Neural cell (in vitro differentiated cells): ENCODE results near the gene KHK. TPM values are rescaled to one million over a fixed set of nuclear protein-coding genes. Genes with fewer than 3 reads are reported as not detected.

ENCODE experiments used
- H2AFZ ChIP-seq: fragments of 200-600, 300-800 bp; sonication (generic), shearing (Covaris generic); 2 replicates; pipeline ENCODE4 v1.6.0; 2014; ENCODE audit warnings: low read depth, mild to moderate bottlenecking, antibody characterized with exemption, low read length, moderate library complexity
- H3F3A ChIP-seq: fragments of 200-600 bp; shearing (Covaris generic); 2 replicates; pipeline ENCODE4 v1.6.1; 2016; ENCODE audit warnings: mild to moderate bottlenecking, moderate library complexity, mixed read lengths, antibody characterized with exemption, low read length; ENCODE audit not compliant: insufficient read depth, poor library complexity, severe bottlenecking
- H3K27ac ChIP-seq: fragments of 200-600, 300-800 bp; sonication (generic), shearing (Covaris generic); 2 replicates; pipeline ENCODE4 v1.5.1; 2014; ENCODE audit warnings: mild to moderate bottlenecking, low read length, moderate library complexity
- H3K27me3 ChIP-seq: fragments of 300-800, 200-600 bp; sonication (generic), shearing (Covaris generic); 2 replicates; pipeline ENCODE4 v1.6.0; 2014; ENCODE audit warnings: mild to moderate bottlenecking, low read depth, low read length, moderate library complexity; ENCODE audit not compliant: insufficient read depth
- H3K36me3 ChIP-seq: fragments of 300-800, 200-600 bp; sonication (generic), shearing (Covaris generic); 2 replicates; pipeline ENCODE4 v1.5.1; 2014; ENCODE audit warnings: mild to moderate bottlenecking, antibody characterized with exemption, low read length, moderate library complexity; ENCODE audit not compliant: insufficient read depth
- H3K4me2 ChIP-seq: fragments of 300-800, 200-600 bp; sonication (generic), shearing (Covaris generic); 2 replicates; pipeline ENCODE4 v1.6.0; 2014; ENCODE audit warnings: mild to moderate bottlenecking, low read length
- H3K4me3 ChIP-seq: fragments of 300-800, 200-600 bp; sonication (generic), shearing (Covaris generic); 2 replicates; pipeline ENCODE4 v1.5.1; 2014; ENCODE audit warnings: mild to moderate bottlenecking, low read length, moderate library complexity
- H3K79me2 ChIP-seq: fragments of 200-600 bp; shearing (Covaris generic); replicated peaks from 2 replicates; pipeline ENCODE4 v1.6.0; 2014; ENCODE audit warnings: mild to moderate bottlenecking, low read length, moderate library complexity; ENCODE audit not compliant: insufficient read depth
- H3K9ac ChIP-seq: fragments of 300-800, 200-600 bp; sonication (generic), shearing (Covaris generic); 2 replicates; pipeline ENCODE4 v1.6.1; 2016; ENCODE audit warnings: mild to moderate bottlenecking, low read length, mixed read lengths
- H3K9me2 ChIP-seq: fragments of 200-600 bp; shearing (Covaris generic); 2 replicates; pipeline ENCODE4 v1.6.1; 2016; ENCODE audit warnings: mild to moderate bottlenecking, low read length, mixed read lengths; ENCODE audit not compliant: insufficient read depth
- H3K9me3 ChIP-seq: fragments of 200-600, 300-800 bp; sonication (generic), shearing (Covaris generic); 2 replicates; pipeline ENCODE4 v1.6.1; 2016; ENCODE audit warnings: mild to moderate bottlenecking, mixed run types, low read length, moderate library complexity, mixed read lengths
- H4K20me1 ChIP-seq: fragments of 200-600 bp; shearing (Covaris generic); 2 replicates; pipeline ENCODE4 v1.6.1; 2016; ENCODE audit warnings: mild to moderate bottlenecking, mixed run types; ENCODE audit not compliant: insufficient read depth
- EP300 ChIP-seq: fragments of 450-650 bp; conservative IDR thresholded peaks from 2 replicates; pipeline ENCODE4 v1.6.1; 2014; ENCODE audit warnings: antibody characterized with exemption, mild to moderate bottlenecking, moderate library complexity; ENCODE audit not compliant: poor library complexity, severe bottlenecking
- EZH2 ChIP-seq: fragments of 200-600, 300-800 bp; shearing (Covaris generic), sonication (generic); IDR thresholded peaks from 2 replicates; pipeline ENCODE4 v1.6.1; 2014; ENCODE audit warnings: antibody characterized with exemption, low read length, borderline replicate concordance, mild to moderate bottlenecking; ENCODE audit not compliant: insufficient read depth, poor library complexity, severe bottlenecking
- MXI1 ChIP-seq: fragments of 450-650 bp; conservative IDR thresholded peaks from 2 replicates; pipeline ENCODE4 v1.6.1; 2014; ENCODE audit warnings: antibody characterized with exemption, mild to moderate bottlenecking; ENCODE audit not compliant: poor library complexity, severe bottlenecking
- POLR2AphosphoS5 ChIP-seq: IDR thresholded peaks from 2 replicates; pipeline ENCODE4 v1.6.1; 2012
- RAD21 ChIP-seq: fragments of 450-650 bp; conservative IDR thresholded peaks from 2 replicates; pipeline ENCODE4 v1.6.1; 2014; ENCODE audit warnings: antibody characterized with exemption, mild to moderate bottlenecking, moderate library complexity
- SMC3 ChIP-seq: fragments of 450-650 bp; conservative IDR thresholded peaks from 2 replicates; pipeline ENCODE4 v1.6.1; 2014; ENCODE audit warnings: antibody characterized with exemption, mild to moderate bottlenecking, moderate library complexity; ENCODE audit not compliant: poor library complexity
- TAF1 ChIP-seq: IDR thresholded peaks from 2 replicates; pipeline ENCODE4 v1.6.1; 2012; ENCODE audit warnings: low read depth
- polyA plus RNA-seq: library from polyadenylated mRNA; depleted of rRNA; stranded (reverse); fragments of >200 nt; gene quantifications from 2 replicates; pipeline ENCODE4 v1.2.3, GENCODE V29; 2014
- TF ChIP-seq, protein P1 (sequence below): fragments of 450-650 bp; IDR thresholded peaks from 2 replicates; pipeline ENCODE4 v1.5.1; 2014; ENCODE audit warnings: antibody characterized with exemption, mild to moderate bottlenecking, moderate library complexity; ENCODE audit not compliant: poor library complexity, severe bottlenecking
- TF ChIP-seq, protein P2 (sequence below): IDR thresholded peaks from 2 replicates; pipeline ENCODE4 v1.6.1; 2012; ENCODE audit warnings: borderline replicate concordance

Gene KHK
- polyA plus RNA-seq, 1 donor from 2014 or later = 4.1 TPM

DNA sequence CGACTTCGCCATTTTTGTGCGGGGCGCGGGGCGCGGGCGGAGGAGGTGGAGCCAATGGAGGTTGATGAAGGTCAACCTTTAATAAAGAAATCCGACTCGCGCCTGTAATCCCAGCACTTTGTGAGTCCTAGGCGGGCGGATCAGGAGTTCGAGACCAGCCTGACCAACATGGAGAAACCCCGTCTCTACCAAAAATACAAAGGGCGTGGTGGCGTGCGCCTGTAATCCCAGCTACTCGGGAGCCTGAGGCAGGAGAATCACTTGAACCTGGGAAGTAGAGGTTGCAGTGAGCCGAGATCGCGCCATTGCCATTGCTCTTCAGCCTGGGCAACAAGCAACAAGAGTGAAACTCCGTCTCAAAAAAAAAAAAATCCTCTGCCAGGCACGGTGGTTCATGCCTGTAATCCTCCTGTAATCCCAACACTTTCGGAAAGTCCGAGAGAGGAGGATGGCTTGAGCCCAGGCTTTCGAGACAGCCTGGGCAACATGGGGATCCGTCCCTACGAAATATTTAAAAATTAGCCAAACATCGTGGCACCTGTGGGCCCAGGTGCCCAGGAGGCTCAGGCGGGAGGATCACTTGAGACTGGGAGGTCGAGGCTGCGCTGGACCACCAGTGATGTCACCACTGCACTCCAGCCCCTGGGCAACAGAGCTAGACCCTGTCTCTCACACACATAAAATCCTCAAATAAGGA, 48.4 kb downstream of the KHK start:
- H3K9ac ChIP-seq = peak overlapping the region; percentile 17
- peak overlapping the region; percentile 50 for H3K27ac ChIP-seq

DNA sequence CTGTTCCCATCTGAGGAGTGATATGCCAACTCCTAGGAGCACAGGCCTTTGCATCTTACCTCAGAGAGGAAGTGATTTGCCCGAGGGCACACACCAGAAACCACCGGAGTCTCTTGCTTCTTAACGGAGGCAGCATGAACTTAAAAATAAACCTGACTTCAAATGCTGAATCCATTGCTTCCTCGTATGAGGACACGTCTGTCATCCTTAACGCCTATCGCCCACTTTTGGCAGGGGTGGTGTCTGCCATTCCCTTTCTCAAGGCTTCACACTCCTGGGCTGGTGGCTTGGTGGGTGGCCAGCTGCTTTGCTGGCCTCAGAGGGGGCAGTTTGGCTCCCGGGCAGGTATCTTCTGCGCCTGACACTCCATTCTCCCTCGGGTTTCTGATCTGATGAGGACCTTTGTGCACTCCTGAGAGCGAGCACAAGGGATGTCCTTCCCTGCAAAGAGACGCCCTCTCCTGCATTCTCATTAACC, 48.9 kb downstream of the KHK start:
- peaks cover 4% of the 10 kb centered on the region for H3K79me2 ChIP-seq
- no peak overlapping the region for H3K4me3 ChIP-seq
- no peak overlapping the region for H3K27ac ChIP-seq
- no peaks in the 10 kb centered on the region for H3K9me2 ChIP-seq
- H3K36me3 ChIP-seq = no peaks in the 10 kb centered on the region
- no peaks in the 10 kb centered on the region for H3F3A ChIP-seq
- no peak overlapping the region for H2AFZ ChIP-seq
- H4K20me1 ChIP-seq = no peaks in the 10 kb centered on the region
- TF ChIP-seq EZH2 (no peak), MXI1 (no peak), POLR2AphosphoS5 (no peak), RAD21 (no peak), TAF1 (no peak), EP300 (no peak), SMC3 (no peak)
- TF ChIP-seq, protein P1, sequence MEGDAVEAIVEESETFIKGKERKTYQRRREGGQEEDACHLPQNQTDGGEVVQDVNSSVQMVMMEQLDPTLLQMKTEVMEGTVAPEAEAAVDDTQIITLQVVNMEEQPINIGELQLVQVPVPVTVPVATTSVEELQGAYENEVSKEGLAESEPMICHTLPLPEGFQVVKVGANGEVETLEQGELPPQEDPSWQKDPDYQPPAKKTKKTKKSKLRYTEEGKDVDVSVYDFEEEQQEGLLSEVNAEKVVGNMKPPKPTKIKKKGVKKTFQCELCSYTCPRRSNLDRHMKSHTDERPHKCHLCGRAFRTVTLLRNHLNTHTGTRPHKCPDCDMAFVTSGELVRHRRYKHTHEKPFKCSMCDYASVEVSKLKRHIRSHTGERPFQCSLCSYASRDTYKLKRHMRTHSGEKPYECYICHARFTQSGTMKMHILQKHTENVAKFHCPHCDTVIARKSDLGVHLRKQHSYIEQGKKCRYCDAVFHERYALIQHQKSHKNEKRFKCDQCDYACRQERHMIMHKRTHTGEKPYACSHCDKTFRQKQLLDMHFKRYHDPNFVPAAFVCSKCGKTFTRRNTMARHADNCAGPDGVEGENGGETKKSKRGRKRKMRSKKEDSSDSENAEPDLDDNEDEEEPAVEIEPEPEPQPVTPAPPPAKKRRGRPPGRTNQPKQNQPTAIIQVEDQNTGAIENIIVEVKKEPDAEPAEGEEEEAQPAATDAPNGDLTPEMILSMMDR = no peak
- TF ChIP-seq, protein P2, sequence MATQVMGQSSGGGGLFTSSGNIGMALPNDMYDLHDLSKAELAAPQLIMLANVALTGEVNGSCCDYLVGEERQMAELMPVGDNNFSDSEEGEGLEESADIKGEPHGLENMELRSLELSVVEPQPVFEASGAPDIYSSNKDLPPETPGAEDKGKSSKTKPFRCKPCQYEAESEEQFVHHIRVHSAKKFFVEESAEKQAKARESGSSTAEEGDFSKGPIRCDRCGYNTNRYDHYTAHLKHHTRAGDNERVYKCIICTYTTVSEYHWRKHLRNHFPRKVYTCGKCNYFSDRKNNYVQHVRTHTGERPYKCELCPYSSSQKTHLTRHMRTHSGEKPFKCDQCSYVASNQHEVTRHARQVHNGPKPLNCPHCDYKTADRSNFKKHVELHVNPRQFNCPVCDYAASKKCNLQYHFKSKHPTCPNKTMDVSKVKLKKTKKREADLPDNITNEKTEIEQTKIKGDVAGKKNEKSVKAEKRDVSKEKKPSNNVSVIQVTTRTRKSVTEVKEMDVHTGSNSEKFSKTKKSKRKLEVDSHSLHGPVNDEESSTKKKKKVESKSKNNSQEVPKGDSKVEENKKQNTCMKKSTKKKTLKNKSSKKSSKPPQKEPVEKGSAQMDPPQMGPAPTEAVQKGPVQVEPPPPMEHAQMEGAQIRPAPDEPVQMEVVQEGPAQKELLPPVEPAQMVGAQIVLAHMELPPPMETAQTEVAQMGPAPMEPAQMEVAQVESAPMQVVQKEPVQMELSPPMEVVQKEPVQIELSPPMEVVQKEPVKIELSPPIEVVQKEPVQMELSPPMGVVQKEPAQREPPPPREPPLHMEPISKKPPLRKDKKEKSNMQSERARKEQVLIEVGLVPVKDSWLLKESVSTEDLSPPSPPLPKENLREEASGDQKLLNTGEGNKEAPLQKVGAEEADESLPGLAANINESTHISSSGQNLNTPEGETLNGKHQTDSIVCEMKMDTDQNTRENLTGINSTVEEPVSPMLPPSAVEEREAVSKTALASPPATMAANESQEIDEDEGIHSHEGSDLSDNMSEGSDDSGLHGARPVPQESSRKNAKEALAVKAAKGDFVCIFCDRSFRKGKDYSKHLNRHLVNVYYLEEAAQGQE = no peak
- no peak overlapping the region for H3K4me2 ChIP-seq
- no peak overlapping the region for H3K9ac ChIP-seq
- H3K27me3 ChIP-seq = no peaks in the 10 kb centered on the region
- H3K9me3 ChIP-seq = no peaks in the 10 kb centered on the region

More for the DNA sequence above, 48.4 kb downstream of the KHK start:
- Histone ChIP-seq H3F3A (no peaks in the 10 kb centered on the region), H3K36me3 (no peaks in the 10 kb centered on the region), H3K9me3 (no peaks in the 10 kb centered on the region), H3K9me2 (no peaks in the 10 kb centered on the region), H3K27me3 (no peaks in the 10 kb centered on the region), H4K20me1 (no peaks in the 10 kb centered on the region), H3K79me2 (peaks cover 4% of the 10 kb centered on the region), H3K4me2 (no peak overlapping the region), H3K4me3 (peak overlapping the region; percentile 100), H2AFZ (no peak overlapping the region)
- TF ChIP-seq EP300 (no peak), POLR2AphosphoS5 (no peak), MXI1 (no peak), TAF1 (no peak), RAD21 (no peak), SMC3 (no peak), EZH2 (no peak)
- TF ChIP-seq, protein P1 = no peak
- TF ChIP-seq, protein P2 = no peak
